Panc1 (cell line): ENCODE data around the gene EIF4E1B. TPM values are rescaled to one million over a fixed set of nuclear protein-coding genes. Genes with fewer than 3 reads are reported as not detected.

Source experiments
- ATAC-seq: fragments of 200-7000 bp; cut with Tn5 transposase; 2 replicates; pipeline ENCODE4 v1.9.1; 2020; ENCODE audit warnings: mild to moderate bottlenecking, moderate library complexity
- BruUV-seq: library from RNA; stranded (reverse); fragments of 400-500 nt; replicated peaks from 2 replicates; lab custom pipeline; 2021; lab: Mats Ljungman, UMichigan
- CTCF ChIA-PET: fragments of 300-600 bp; sonication (Branson Sonifier 250); formaldehyde crosslinking; loops from one replicate; lab custom pipeline; 2022; ENCODE audit warnings: antibody characterized with exemption; lab: Charles Lee
- POLR2A ChIA-PET: fragments of 300-600 bp; sonication (Branson Sonifier 250); formaldehyde crosslinking; loops from one replicate; lab custom pipeline; 2022; ENCODE audit warnings: antibody characterized with exemption; lab: Charles Lee
- DNase-seq: peaks from one replicate; pipeline ENCODE4 v3.0.0-alpha.2; 2010; ENCODE audit warnings: low read depth, low spot score
- H3K27ac ChIP-seq: 2 replicates; pipeline ENCODE4 v1.5.1; 2011; ENCODE audit warnings: mild to moderate bottlenecking, low read length, inconsistent platforms
- H3K27me3 ChIP-seq: fragments of 200-500 bp; sonication (Bioruptor generic); 2 replicates; pipeline ENCODE4 v1.6.0; 2014; ENCODE audit warnings: low read length, inconsistent platforms; ENCODE audit not compliant: control insufficient read depth, insufficient read depth
- H3K36me3 ChIP-seq: fragments of 200-500 bp; sonication (Bioruptor generic); 2 replicates; pipeline ENCODE4 v1.5.1; 2014; ENCODE audit warnings: inconsistent platforms, mild to moderate bottlenecking, low read length, moderate library complexity; ENCODE audit not compliant: control insufficient read depth, insufficient read depth
- H3K4me1 ChIP-seq: 2 replicates; pipeline ENCODE4 v1.5.1; 2011; ENCODE audit warnings: inconsistent platforms, mild to moderate bottlenecking, low read length, moderate library complexity; ENCODE audit not compliant: control insufficient read depth, insufficient read depth
- H3K4me3 ChIP-seq, 2 experiments: 2 replicates each; pipeline ENCODE4 v1.5.1; 2011 to 2012; ENCODE audit warnings: low read depth in 2 of 2, low read length in 2 of 2, mild to moderate bottlenecking in 2 of 2, inconsistent platforms in 1 of 2, moderate library complexity in 1 of 2
- H3K9me3 ChIP-seq: fragments of 200-500 bp; sonication (Bioruptor generic); 2 replicates; pipeline ENCODE4 v1.5.1; 2014; ENCODE audit warnings: low read depth, mild to moderate bottlenecking, inconsistent platforms, low read length, moderate library complexity; ENCODE audit not compliant: control insufficient read depth, insufficient read depth
- CTCF ChIP-seq: fragments of 450-650 bp; IDR thresholded peaks from 2 replicates; pipeline ENCODE4 v1.5.1; 2017; ENCODE audit warnings: mild to moderate bottlenecking
- POLR2AphosphoS5 ChIP-seq: IDR thresholded peaks from 2 replicates; pipeline ENCODE4 v1.6.1; 2012; ENCODE audit warnings: mild to moderate bottlenecking, low read depth, low read length, moderate library complexity
- REST ChIP-seq, 2 experiments: IDR thresholded peaks; 2 replicates each; pipeline ENCODE4 v1.6.1; 2011 to 2012; ENCODE audit warnings: low read depth in 2 of 2, control low read depth in 1 of 2, low read length in 1 of 2, mild to moderate bottlenecking in 1 of 2, moderate library complexity in 1 of 2; ENCODE audit not compliant: insufficient read depth in 1 of 2
- SIN3A ChIP-seq: IDR thresholded peaks from 2 replicates; pipeline ENCODE4 v1.6.1; 2012; ENCODE audit warnings: low read depth, mild to moderate bottlenecking, low read length, moderate library complexity, borderline replicate concordance; ENCODE audit not compliant: insufficient read depth
- TCF7L2 ChIP-seq: IDR thresholded peaks from 2 replicates; pipeline ENCODE4 v1.6.1; 2011; ENCODE audit warnings: mild to moderate bottlenecking, low read depth, low read length, inconsistent platforms
- in situ Hi-C: cut with HindIII; loops from 2 replicates; pipeline ENCODE4 v1.10.0; 2016; ENCODE audit warnings: low sequenced_read_pairs, low pct_unique_long_range_greater_than_20kb
- intact Hi-C: fragments of 100-400 bp; cut with micrococcal nuclease; formaldehyde crosslinking; loops from one replicate; pipeline ENCODE4 v1.10.0; 2022; ENCODE audit not compliant: unreplicated experiment
- total RNA-seq: library from RNA; stranded (reverse); gene quantifications from one replicate; pipeline ENCODE4 v1.2.1, GENCODE V29; 2021; ENCODE audit not compliant: unreplicated experiment

The EIF4E1B gene
- total RNA-seq, 1 experiment from 2014 or later: not detected

- CTCF ChIA-PET: interaction anchor here (0.6 kb wide), 2 partner anchors 16 to 80 kb away, joined by 3 read pairs; no protein-coding TSS in a partner anchor
- BruUV-seq: no TSS peak
- in situ Hi-C loops: no loop called here
These were observed 43.4 kb downstream of the EIF4E1B start for GRCh38 chr5:176673651-176674583.

GRCh38 chr5:176674799-176675198, 44.3 kb downstream of the EIF4E1B start:
- in situ Hi-C loops: no loop called here
- no peaks in the 10 kb centered on the region for H3K4me1 ChIP-seq
- no peaks in the 10 kb centered on the region for H3K36me3 ChIP-seq
- ChIA-PET CTCF (interaction anchor here (0.6 kb wide), 1 partner anchor 79 kb away, joined by 3 read pairs; no protein-coding TSS in a partner anchor), POLR2A (no interaction called here)
- intact Hi-C loops: no loop called here
- BruUV-seq: no TSS peak
- no peak for DNase-seq
- H3K4me3 ChIP-seq: no peak overlapping the region
- TF ChIP-seq POLR2AphosphoS5 (no peak), SIN3A (no peak), CTCF (no peak), TCF7L2 (no peak), REST (IDR thresholded peaks at IDR 0.05; ENCODE audit: insufficient read depth in 1 of 2, low read depth in 2 of 2, low read length in 1 of 2) (no peak)
- ATAC-seq: no peak
- H3K27me3 ChIP-seq: no peaks in the 10 kb centered on the region
- no peaks in the 10 kb centered on the region for H3K9me3 ChIP-seq
- no peak overlapping the region for H3K27ac ChIP-seq

More at GRCh38 chr5:176673651-176674583, 43.4 kb downstream of the EIF4E1B start:
- Histone ChIP-seq H3K9me3 (no peaks in the 10 kb centered on the region), H3K27me3 (0 out of 2 replicates have a peak, but pooled peaks cover 2% of the 10 kb centered on the region), H3K36me3 (no peaks in the 10 kb centered on the region), H3K27ac (no peak overlapping the region), H3K4me1 (no peaks in the 10 kb centered on the region), H3K4me3 (no peak overlapping the region)
- TF ChIP-seq TCF7L2 (no peak), SIN3A (no peak), POLR2AphosphoS5 (no peak)
- DNase-seq: no peak
- ATAC-seq: no peak
- intact Hi-C loops: no loop called here
- POLR2A ChIA-PET: no interaction called here
